VCaP (cell line): ENCODE measurements around the gene ZNF217.
"Not testable (repeated sequence)": the region's sequence is repeated elsewhere in the genome, so short reads cannot be mapped to it uniquely, and the experiment has no call there.

Experiments
- H3K27ac ChIP-seq: fragments of 450-650 bp; 2 replicates; pipeline ENCODE4 v1.5.1; 2017
- CTCF ChIP-seq: fragments of 450-650 bp; conservative IDR thresholded peaks from 2 replicates; pipeline ENCODE4 v1.5.1; 2017; ENCODE audit warnings: mild to moderate bottlenecking, moderate library complexity

ZNF217 gene

GRCh38 chr20:53530440-53530839, 63.2 kb downstream of the ZNF217 start:
- no peak for TF ChIP-seq CTCF

GRCh38 chr20:53529658-53530057, 64.0 kb downstream of the ZNF217 start:
- no peak for TF ChIP-seq CTCF
- H3K27ac ChIP-seq: no peak overlapping the region

More at GRCh38 chr20:53530440-53530839, 63.2 kb downstream of the ZNF217 start:
- H3K27ac ChIP-seq: no peak overlapping the region

GRCh38 chr20:53527196-53527595, 66.4 kb downstream of the ZNF217 start:
- no peak for TF ChIP-seq CTCF

GRCh38 chr20:53524589-53525312, 68.9 kb downstream of the ZNF217 start:
- H3K27ac ChIP-seq: no peak overlapping the region
- TF ChIP-seq CTCF: no peak

More at GRCh38 chr20:53527196-53527595, 66.4 kb downstream of the ZNF217 start:
- H3K27ac ChIP-seq: no peak overlapping the region

GRCh38 chr20:53523615-53524014, 70.0 kb downstream of the ZNF217 start:
- H3K27ac ChIP-seq: not testable (repeated sequence)

- TF ChIP-seq CTCF: no peak
- no peak overlapping the region for H3K27ac ChIP-seq
These were observed 70.9 kb downstream of the ZNF217 start for GRCh38 chr20:53522696-53523095.

GRCh38 chr20:53522026-53522425, 71.6 kb downstream of the ZNF217 start:
- H3K27ac ChIP-seq: no peak overlapping the region
- no peak for TF ChIP-seq CTCF

- H3K27ac ChIP-seq: not testable (repeated sequence)
These were observed 72.2 kb downstream of the ZNF217 start for GRCh38 chr20:53521421-53521820.
